LNCAP (cell line): ENCODE data around the gene BORCS5.

Experiments
- CTCF ChIP-seq: fragments of 450-650 bp; IDR thresholded peaks from 2 replicates; pipeline ENCODE4 v1.5.1; 2017; ENCODE audit warnings: mild to moderate bottlenecking

Gene BORCS5

GRCh38 chr12:12474931-12475795, 118.3 kb downstream of the BORCS5 start:
- no peak for TF ChIP-seq CTCF

- no peak for TF ChIP-seq CTCF
Measured at GRCh38 chr12:12476857-12477531, 120.1 kb downstream of the BORCS5 start.

GRCh38 chr12:12477532-12477890, 120.6 kb downstream of the BORCS5 start:
- no peak for TF ChIP-seq CTCF

GRCh38 chr12:12480074-12480473, 123.2 kb downstream of the BORCS5 start:
- TF ChIP-seq CTCF = no peak

GRCh38 chr12:12481631-12482030, 124.8 kb downstream of the BORCS5 start:
- TF ChIP-seq CTCF = no peak

GRCh38 chr12:12482150-12482761, 125.4 kb downstream of the BORCS5 start:
- no peak for TF ChIP-seq CTCF

- TF ChIP-seq CTCF = no peak
Measured at GRCh38 chr12:12482959-12483358, 126.1 kb downstream of the BORCS5 start.
